Effector CD4-positive, alpha-beta T cell (primary cell): Measurements from ENCODE around the gene CBX8.
"Not testable (repeated sequence)": the region's sequence is repeated elsewhere in the genome, so short reads cannot be mapped to it uniquely, and the experiment has no call there.

ENCODE experiments used
- DNase-seq: peaks from one replicate; pipeline ENCODE4 v3.0.0-alpha.2; 2020

The CBX8 gene

GRCh38 chr17:79777120-79777893, 19.6 kb downstream of the CBX8 start:
- DNase-seq: no peak

- no peak for DNase-seq
These were observed 20.3 kb downstream of the CBX8 start for GRCh38 chr17:79776376-79777119.

GRCh38 chr17:79775632-79776031, 21.2 kb downstream of the CBX8 start:
- no peak for DNase-seq

- DNase-seq: no peak
These were observed 22.3 kb downstream of the CBX8 start for GRCh38 chr17:79774561-79774975.

- DNase-seq: not testable (repeated sequence)
These were observed 24.2 kb downstream of the CBX8 start for GRCh38 chr17:79772726-79773125.

- DNase-seq: no peak
These were observed 25.6 kb downstream of the CBX8 start for GRCh38 chr17:79771276-79771675.

- no peak for DNase-seq
These were observed 27.0 kb downstream of the CBX8 start for GRCh38 chr17:79769570-79770506.

- DNase-seq: no peak
These were observed 31.2 kb downstream of the CBX8 start for GRCh38 chr17:79765708-79766107.

GRCh38 chr17:79761894-79762589, 34.8 kb downstream of the CBX8 start:
- DNase-seq: no peak

GRCh38 chr17:79760197-79760906, 36.5 kb downstream of the CBX8 start:
- no peak for DNase-seq

- no peak for DNase-seq
These were observed 38.6 kb downstream of the CBX8 start for GRCh38 chr17:79758271-79758670.

- no peak for DNase-seq
These were observed 39.6 kb downstream of the CBX8 start for GRCh38 chr17:79757140-79757745.

- no peak for DNase-seq
These were observed 41.3 kb downstream of the CBX8 start for GRCh38 chr17:79755591-79755990.

- DNase-seq: not testable (repeated sequence)
These were observed 42.0 kb downstream of the CBX8 start for GRCh38 chr17:79754903-79755302.

- DNase-seq: no peak
These were observed 42.5 kb downstream of the CBX8 start for GRCh38 chr17:79754370-79754769.

- no peak for DNase-seq
These were observed 44.7 kb downstream of the CBX8 start for GRCh38 chr17:79752175-79752574.

- no peak for DNase-seq
These were observed 46.0 kb downstream of the CBX8 start for GRCh38 chr17:79750650-79751545.

- DNase-seq: no peak
These were observed 46.9 kb downstream of the CBX8 start for GRCh38 chr17:79749958-79750357.

- no peak for DNase-seq
These were observed 47.6 kb downstream of the CBX8 start for GRCh38 chr17:79749156-79749815.
